Activated CD8-positive, alpha-beta memory T cell treated with anti-CD3 and anti-CD28 coated beads, Interleukin-2, amount 50 U/mL, for 48 hours (primary cell): Measurements from ENCODE around the gene RBBP8NL.
"Not testable (repeated sequence)": the region's sequence is repeated elsewhere in the genome, so short reads cannot be mapped to it uniquely, and the experiment has no call there.

ENCODE experiments used
- DNase-seq: peaks from one replicate; pipeline ENCODE4 v3.0.0-alpha.2; 2020

The RBBP8NL gene

GRCh38 chr20:62388839-62389600 is 38.3 kb downstream of the RBBP8NL start:
- DNase-seq = no peak

- no peak for DNase-seq
Measured at GRCh38 chr20:62387933-62388635, 39.3 kb downstream of the RBBP8NL start.

- no peak for DNase-seq
Measured at GRCh38 chr20:62387219-62387913, 40.0 kb downstream of the RBBP8NL start.

GRCh38 chr20:62386383-62387218 is 40.7 kb downstream of the RBBP8NL start, which contains the start of gene RPS21:
Gene RPS21 (plus strand): TSS chr20:62387103. CDS start chr20:62387339, 236 bp downstream.
- peak; percentile 96 for DNase-seq

- DNase-seq = peak; percentile 85
Measured at GRCh38 chr20:62382306-62383198, 44.8 kb downstream of the RBBP8NL start.

- DNase-seq = no peak
Measured at GRCh38 chr20:62381842-62382241, 45.5 kb downstream of the RBBP8NL start.

- no peak for DNase-seq
Measured at GRCh38 chr20:62381202-62381797, 46.0 kb downstream of the RBBP8NL start.

GRCh38 chr20:62378215-62378614 is 49.1 kb downstream of the RBBP8NL start:
- DNase-seq = no peak

GRCh38 chr20:62377615-62378178 is 49.6 kb downstream of the RBBP8NL start:
- DNase-seq = no peak

GRCh38 chr20:62377064-62377461 is 50.3 kb downstream of the RBBP8NL start:
- DNase-seq = no peak

- no peak for DNase-seq
Measured at GRCh38 chr20:62376112-62377063, 51.0 kb downstream of the RBBP8NL start.

- no peak for DNase-seq
Measured at GRCh38 chr20:62374331-62375152, 52.8 kb downstream of the RBBP8NL start.

- not testable (repeated sequence) for DNase-seq
Measured at GRCh38 chr20:62373631-62374179, 53.6 kb downstream of the RBBP8NL start.

- DNase-seq = no peak
Measured at GRCh38 chr20:62372042-62372993, 55.0 kb downstream of the RBBP8NL start.

- no peak for DNase-seq
Measured at GRCh38 chr20:62371588-62372041, 55.7 kb downstream of the RBBP8NL start.

- no peak for DNase-seq
Measured at GRCh38 chr20:62370807-62371587, 56.3 kb downstream of the RBBP8NL start.
